HEK293T (cell line): ENCODE measurements around the gene NR1H3.

Experiments
- CTCF ChIA-PET: fragments of 350-600 bp; formaldehyde crosslinking; extraction: SDS; loops from one replicate; lab custom pipeline; 2021; ENCODE audit warnings: antibody characterized with exemption, inconsistent platforms; lab: Yijun Ruan, JAX
- POLR2A ChIA-PET: fragments of 350-600 bp; formaldehyde crosslinking; extraction: SDS; loops from one replicate; lab custom pipeline; 2020; ENCODE audit warnings: antibody characterized with exemption, inconsistent platforms; lab: Yijun Ruan, JAX
- DNase-seq: peaks from one replicate; pipeline ENCODE4 v3.0.0; 2012; ENCODE audit warnings: mixed read lengths; ENCODE audit errors: extremely low spot score
- ARNT ChIP-seq: fragments of 450-650 bp; IDR thresholded peaks from 2 replicates; pipeline ENCODE4 v1.6.1; 2017; ENCODE audit warnings: mild to moderate bottlenecking
- BHLHE40 ChIP-seq: fragments of 450-650 bp; IDR thresholded peaks from 2 replicates; pipeline ENCODE4 v1.6.1; 2016; ENCODE audit warnings: mild to moderate bottlenecking, moderate library complexity, borderline replicate concordance
- CTBP1 ChIP-seq: fragments of 450-650 bp; IDR thresholded peaks from 2 replicates; pipeline ENCODE4 v1.6.1; 2016; ENCODE audit warnings: borderline replicate concordance
- ELF4 ChIP-seq: fragments of 450-650 bp; IDR thresholded peaks from 2 replicates; pipeline ENCODE4 v1.6.1; 2017; ENCODE audit warnings: antibody characterized with exemption
- FOXA1 ChIP-seq: fragments of 450-650 bp; IDR thresholded peaks from 2 replicates; pipeline ENCODE4 v1.6.1; 2016; ENCODE audit warnings: mild to moderate bottlenecking
- FOXK2 ChIP-seq: fragments of 450-650 bp; IDR thresholded peaks from 2 replicates; pipeline ENCODE4 v1.6.1; 2016; ENCODE audit warnings: mild to moderate bottlenecking
- FOXM1 ChIP-seq: fragments of 450-650 bp; IDR thresholded peaks from 2 replicates; pipeline ENCODE4 v1.6.1; 2017; ENCODE audit warnings: mild to moderate bottlenecking, borderline replicate concordance
- HDGF ChIP-seq: fragments of 450-650 bp; IDR thresholded peaks from 2 replicates; pipeline ENCODE4 v1.6.1; 2017; ENCODE audit warnings: antibody characterized with exemption, borderline replicate concordance
- L3MBTL2 ChIP-seq: fragments of 450-650 bp; conservative IDR thresholded peaks from 2 replicates; pipeline ENCODE4 v1.6.1; 2016; ENCODE audit warnings: mild to moderate bottlenecking
- LEF1 ChIP-seq: fragments of 450-650 bp; IDR thresholded peaks from 2 replicates; pipeline ENCODE4 v1.6.1; 2017; ENCODE audit warnings: mild to moderate bottlenecking, borderline replicate concordance
- NFRKB ChIP-seq: fragments of 450-650 bp; IDR thresholded peaks from 2 replicates; pipeline ENCODE4 v1.6.1; 2016; ENCODE audit warnings: mild to moderate bottlenecking, moderate library complexity
- PKNOX1 ChIP-seq: fragments of 450-650 bp; IDR thresholded peaks from 2 replicates; pipeline ENCODE4 v1.6.1; 2016
- SP1 ChIP-seq: fragments of 450-650 bp; IDR thresholded peaks from 2 replicates; pipeline ENCODE4 v1.6.1; 2017
- SUZ12 ChIP-seq: fragments of 450-650 bp; IDR thresholded peaks from 2 replicates; pipeline ENCODE4 v1.6.1; 2016; ENCODE audit warnings: mild to moderate bottlenecking
- TARDBP ChIP-seq: fragments of 450-650 bp; IDR thresholded peaks from 2 replicates; pipeline ENCODE4 v1.6.1; 2016
- ZNF384 ChIP-seq: fragments of 450-650 bp; IDR thresholded peaks from 2 replicates; pipeline ENCODE4 v1.6.1; 2016

Gene NR1H3

GRCh38 chr11:47233989-47234668 lies 23.7 kb upstream of the NR1H3 start:
- no peak for DNase-seq
- TF ChIP-seq L3MBTL2 (no peak), ZNF384 (no peak), TARDBP (no peak), FOXM1 (no peak), FOXK2 (no peak), SUZ12 (no peak), ELF4 (no peak), NFRKB (no peak), FOXA1 (no peak), LEF1 (no peak), BHLHE40 (no peak), PKNOX1 (no peak), CTBP1 (no peak), ARNT (no peak)
- ChIA-PET CTCF (interaction anchor here (0.9 to 1.1 kb wide), 4 partner anchors 11 to 121 kb away, joined by 3 to 4 read pairs (median 3); no protein-coding TSS in a partner anchor), POLR2A (interaction anchor here (0.6 to 5.9 kb wide), 7 partner anchors 9 to 121 kb away, joined by 3 to 41 read pairs (median 3); partner anchors contain the start of genes ACP2 and DDB2)

DNA sequence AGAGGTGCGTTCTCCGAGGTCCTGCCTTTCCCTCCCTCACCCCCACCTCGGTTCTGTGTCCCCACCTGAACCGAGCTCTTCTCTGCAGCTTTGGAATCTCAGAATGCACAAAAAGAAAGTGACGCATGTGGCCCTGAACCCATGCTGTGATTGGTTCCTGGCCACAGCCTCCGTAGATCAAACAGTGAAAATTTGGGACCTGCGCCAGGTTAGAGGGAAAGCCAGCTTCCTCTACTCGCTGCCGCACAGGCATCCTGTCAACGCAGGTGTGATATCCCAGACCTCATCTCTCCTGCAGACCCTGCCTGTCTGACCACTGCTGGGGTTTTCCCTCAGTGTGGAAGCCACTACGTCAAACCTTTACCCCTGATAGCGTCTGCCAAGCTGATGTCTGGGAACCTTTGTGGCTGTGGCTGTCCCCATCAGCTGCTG lies 23.1 kb upstream of the NR1H3 start:
- no peak for DNase-seq
- CTCF ChIA-PET, result interaction anchor here (0.9 to 1.1 kb wide), 3 partner anchors 14 to 120 kb away, joined by 3 to 4 read pairs (median 3); no protein-coding TSS in a partner anchor
- POLR2A ChIA-PET, result interaction anchor here (1.2 to 5.9 kb wide), 4 partner anchors 8 to 19 kb away, joined by 3 to 41 read pairs (median 12); partner anchors contain the start of genes ACP2 and DDB2
- TF ChIP-seq FOXA1, result no peak
- TF ChIP-seq L3MBTL2, result no peak
- no peak for TF ChIP-seq LEF1
- no peak for TF ChIP-seq TARDBP
- no peak for TF ChIP-seq BHLHE40
- TF ChIP-seq HDGF, result no peak
- TF ChIP-seq ARNT, result no peak
- TF ChIP-seq ZNF384, result no peak
- TF ChIP-seq FOXK2, result no peak
- TF ChIP-seq PKNOX1, result no peak
- TF ChIP-seq ELF4, result no peak
- TF ChIP-seq SP1, result no peak
- no peak for TF ChIP-seq NFRKB
- no peak for TF ChIP-seq FOXM1
- TF ChIP-seq CTBP1, result no peak
- TF ChIP-seq SUZ12, result no peak

- TF ChIP-seq L3MBTL2, result no peak
- TF ChIP-seq CTBP1, result no peak
- CTCF ChIA-PET, result interaction anchor here (0.6 to 1.1 kb wide), 4 partner anchors 15 to 342 kb away, joined by 3 to 5 read pairs (median 4); no protein-coding TSS in a partner anchor
- no peak for DNase-seq
- POLR2A ChIA-PET, result interaction anchor here (1.2 to 5.9 kb wide), 4 partner anchors 8 to 20 kb away, joined by 3 to 41 read pairs (median 12); partner anchors contain the start of genes ACP2 and DDB2
Observed at GRCh38 chr11:47235163-47235562, 22.6 kb upstream of the NR1H3 start.

DNA sequence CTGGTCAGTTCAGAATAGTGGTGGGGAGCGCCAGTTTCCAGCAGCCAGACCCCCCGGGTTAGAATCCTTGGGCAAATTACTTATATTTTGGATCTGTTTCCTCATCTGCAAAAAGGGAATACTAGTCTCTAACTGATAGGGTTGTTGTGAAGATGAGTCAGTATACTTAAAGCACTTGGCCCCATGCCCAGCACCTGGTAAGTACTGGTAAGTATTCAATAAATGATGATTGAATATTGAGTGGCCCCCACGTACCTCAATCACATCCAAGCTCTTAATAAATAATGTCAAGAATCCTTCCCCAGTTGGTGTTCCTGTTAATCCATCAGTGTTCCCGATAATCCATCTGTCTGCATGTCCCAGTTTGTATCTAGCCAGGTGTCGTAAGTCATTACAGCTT lies 21.3 kb upstream of the NR1H3 start:
- DNase-seq, result no peak
- no peak for TF ChIP-seq TARDBP
- TF ChIP-seq LEF1, result no peak
- TF ChIP-seq CTBP1, result no peak
- TF ChIP-seq ELF4, result no peak
- TF ChIP-seq NFRKB, result no peak
- TF ChIP-seq FOXM1, result no peak
- no peak for TF ChIP-seq SUZ12
- TF ChIP-seq FOXK2, result no peak
- no peak for TF ChIP-seq PKNOX1
- no peak for TF ChIP-seq SP1
- no peak for TF ChIP-seq ZNF384
- no peak for TF ChIP-seq HDGF
- TF ChIP-seq ARNT, result no peak
- TF ChIP-seq L3MBTL2, result no peak
- POLR2A ChIA-PET, result interaction anchor here (0.7 to 5.9 kb wide), 5 partner anchors 12 to 59 kb away, joined by 3 to 41 read pairs (median 3); partner anchors contain the start of genes ACP2 and DDB2
- CTCF ChIA-PET, result interaction anchor here (1.0 to 1.2 kb wide), 2 partner anchors 12 to 118 kb away, joined by 3 read pairs; partner anchors contain the start of gene ACP2

GRCh38 chr11:47239852-47240251 lies 17.9 kb upstream of the NR1H3 start:
- TF ChIP-seq L3MBTL2 (no peak), HDGF (no peak), ELF4 (no peak), PKNOX1 (no peak), ARNT (no peak), CTBP1 (no peak), LEF1 (no peak), SUZ12 (no peak), FOXK2 (no peak)
- POLR2A ChIA-PET, result interaction anchor here (1.1 to 5.9 kb wide), 3 partner anchors 9 to 25 kb away, joined by 5 to 41 read pairs (median 11); partner anchors contain the start of genes ACP2 and DDB2
- CTCF ChIA-PET, result no interaction called here
- no peak for DNase-seq
